Stomach (tissue), 4 donors: Measurements from ENCODE around the gene GCN1.

Experiments
- EP300 ChIP-seq: sonication (generic); formaldehyde crosslinking; IDR thresholded peaks from one replicate; pipeline ENCODE4 v1.6.1; 2017; ENCODE audit warnings: antibody characterized with exemption
- POLR2A ChIP-seq, 4 donors: fragments of 450-650 bp; IDR thresholded peaks; one replicate each; pipeline ENCODE4 v1.6.1; 2016; ENCODE audit warnings: antibody characterized with exemption in 4 of 4, control low read depth in 2 of 4, mild to moderate bottlenecking in 1 of 4, moderate library complexity in 1 of 4
- POLR2AphosphoS5 ChIP-seq, 3 donors: sonication (generic); formaldehyde crosslinking; IDR thresholded peaks; one replicate each; pipeline ENCODE4 v1.6.1; 2016; ENCODE audit warnings: antibody characterized with exemption in 3 of 3
- TF ChIP-seq, protein P1 (sequence below), 7 experiments: fragments of 450-650 bp in 4 of 7; fragments of 200-600 bp in 3 of 7; sonication (generic) in 3 of 7; IDR thresholded peaks; one replicate each; pipeline ENCODE4 v1.5.1; 2016 to 2019; ENCODE audit warnings: antibody characterized with exemption in 7 of 7, control low read depth in 2 of 7, mild to moderate bottlenecking in 1 of 7

DNA sequence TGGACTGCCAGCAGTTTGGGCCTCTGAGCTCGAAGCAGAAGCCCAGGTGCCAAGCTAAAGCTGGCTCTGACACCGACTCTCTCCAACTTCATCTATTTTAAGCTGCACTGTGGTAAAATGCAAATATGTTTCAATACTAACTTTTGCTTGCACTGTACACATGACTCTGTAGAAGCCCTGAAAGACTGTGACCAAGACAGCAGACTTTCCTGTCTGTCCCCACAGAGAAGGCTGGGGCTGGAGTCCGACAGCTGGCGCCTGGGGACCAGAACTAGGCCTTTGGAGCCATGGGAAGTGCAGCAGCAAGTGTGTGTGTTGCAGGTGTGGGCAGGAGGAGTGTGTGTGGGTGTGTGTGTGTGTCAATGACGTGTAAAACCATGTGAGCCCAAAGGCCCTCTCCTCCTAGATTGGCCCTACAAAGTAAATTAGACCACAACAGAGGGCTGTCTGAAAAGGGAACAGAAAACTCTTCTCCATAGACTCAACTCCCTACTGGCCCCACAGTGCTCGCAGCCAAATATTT lies 61.6 kb downstream of the GCN1 start:
- TF ChIP-seq, protein P1, sequence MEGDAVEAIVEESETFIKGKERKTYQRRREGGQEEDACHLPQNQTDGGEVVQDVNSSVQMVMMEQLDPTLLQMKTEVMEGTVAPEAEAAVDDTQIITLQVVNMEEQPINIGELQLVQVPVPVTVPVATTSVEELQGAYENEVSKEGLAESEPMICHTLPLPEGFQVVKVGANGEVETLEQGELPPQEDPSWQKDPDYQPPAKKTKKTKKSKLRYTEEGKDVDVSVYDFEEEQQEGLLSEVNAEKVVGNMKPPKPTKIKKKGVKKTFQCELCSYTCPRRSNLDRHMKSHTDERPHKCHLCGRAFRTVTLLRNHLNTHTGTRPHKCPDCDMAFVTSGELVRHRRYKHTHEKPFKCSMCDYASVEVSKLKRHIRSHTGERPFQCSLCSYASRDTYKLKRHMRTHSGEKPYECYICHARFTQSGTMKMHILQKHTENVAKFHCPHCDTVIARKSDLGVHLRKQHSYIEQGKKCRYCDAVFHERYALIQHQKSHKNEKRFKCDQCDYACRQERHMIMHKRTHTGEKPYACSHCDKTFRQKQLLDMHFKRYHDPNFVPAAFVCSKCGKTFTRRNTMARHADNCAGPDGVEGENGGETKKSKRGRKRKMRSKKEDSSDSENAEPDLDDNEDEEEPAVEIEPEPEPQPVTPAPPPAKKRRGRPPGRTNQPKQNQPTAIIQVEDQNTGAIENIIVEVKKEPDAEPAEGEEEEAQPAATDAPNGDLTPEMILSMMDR (IDR thresholded peaks at IDR 0.05), result no peak
- TF ChIP-seq POLR2A (IDR thresholded peaks at IDR 0.05), result no peak
- no peak for TF ChIP-seq EP300
- no peak for TF ChIP-seq POLR2AphosphoS5 (IDR thresholded peaks at IDR 0.05)
